Panc1 (cell line): ENCODE results near the gene CDCA4. TPM values are rescaled to one million over a fixed set of nuclear protein-coding genes. Genes with fewer than 3 reads are reported as not detected.

Experiments used
- ATAC-seq: fragments of 200-7000 bp; cut with Tn5 transposase; 2 replicates; pipeline ENCODE4 v1.9.1; 2020; ENCODE audit warnings: mild to moderate bottlenecking, moderate library complexity
- BruUV-seq: library from RNA; stranded (reverse); fragments of 400-500 nt; replicated peaks from 2 replicates; lab custom pipeline; 2021; lab: Mats Ljungman, UMichigan
- CTCF ChIA-PET: fragments of 300-600 bp; sonication (Branson Sonifier 250); formaldehyde crosslinking; loops from one replicate; lab custom pipeline; 2022; ENCODE audit warnings: antibody characterized with exemption; lab: Charles Lee
- POLR2A ChIA-PET: fragments of 300-600 bp; sonication (Branson Sonifier 250); formaldehyde crosslinking; loops from one replicate; lab custom pipeline; 2022; ENCODE audit warnings: antibody characterized with exemption; lab: Charles Lee
- DNase-seq: peaks from one replicate; pipeline ENCODE4 v3.0.0-alpha.2; 2010; ENCODE audit warnings: low read depth, low spot score
- H3K27ac ChIP-seq: 2 replicates; pipeline ENCODE4 v1.5.1; 2011; ENCODE audit warnings: mild to moderate bottlenecking, low read length, inconsistent platforms
- H3K27me3 ChIP-seq: fragments of 200-500 bp; sonication (Bioruptor generic); 2 replicates; pipeline ENCODE4 v1.6.0; 2014; ENCODE audit warnings: low read length, inconsistent platforms; ENCODE audit not compliant: control insufficient read depth, insufficient read depth
- H3K36me3 ChIP-seq: fragments of 200-500 bp; sonication (Bioruptor generic); 2 replicates; pipeline ENCODE4 v1.5.1; 2014; ENCODE audit warnings: inconsistent platforms, mild to moderate bottlenecking, low read length, moderate library complexity; ENCODE audit not compliant: control insufficient read depth, insufficient read depth
- H3K4me1 ChIP-seq: 2 replicates; pipeline ENCODE4 v1.5.1; 2011; ENCODE audit warnings: inconsistent platforms, mild to moderate bottlenecking, low read length, moderate library complexity; ENCODE audit not compliant: control insufficient read depth, insufficient read depth
- H3K4me3 ChIP-seq, 2 experiments: 2 replicates each; pipeline ENCODE4 v1.5.1; 2011 to 2012; ENCODE audit warnings: low read depth in 2 of 2, low read length in 2 of 2, mild to moderate bottlenecking in 2 of 2, inconsistent platforms in 1 of 2, moderate library complexity in 1 of 2
- H3K9me3 ChIP-seq: fragments of 200-500 bp; sonication (Bioruptor generic); 2 replicates; pipeline ENCODE4 v1.5.1; 2014; ENCODE audit warnings: low read depth, mild to moderate bottlenecking, inconsistent platforms, low read length, moderate library complexity; ENCODE audit not compliant: control insufficient read depth, insufficient read depth
- POLR2AphosphoS5 ChIP-seq: IDR thresholded peaks from 2 replicates; pipeline ENCODE4 v1.6.1; 2012; ENCODE audit warnings: mild to moderate bottlenecking, low read depth, low read length, moderate library complexity
- SIN3A ChIP-seq: IDR thresholded peaks from 2 replicates; pipeline ENCODE4 v1.6.1; 2012; ENCODE audit warnings: low read depth, mild to moderate bottlenecking, low read length, moderate library complexity, borderline replicate concordance; ENCODE audit not compliant: insufficient read depth
- TCF7L2 ChIP-seq: IDR thresholded peaks from 2 replicates; pipeline ENCODE4 v1.6.1; 2011; ENCODE audit warnings: mild to moderate bottlenecking, low read depth, low read length, inconsistent platforms
- in situ Hi-C: cut with HindIII; loops from 2 replicates; pipeline ENCODE4 v1.10.0; 2016; ENCODE audit warnings: low sequenced_read_pairs, low pct_unique_long_range_greater_than_20kb
- intact Hi-C: fragments of 100-400 bp; cut with micrococcal nuclease; formaldehyde crosslinking; loops from one replicate; pipeline ENCODE4 v1.10.0; 2022; ENCODE audit not compliant: unreplicated experiment
- total RNA-seq: library from RNA; stranded (reverse); gene quantifications from one replicate; pipeline ENCODE4 v1.2.1, GENCODE V29; 2021; ENCODE audit not compliant: unreplicated experiment
- TF ChIP-seq, protein P1 (sequence below), 2 experiments: IDR thresholded peaks; 2 replicates each; pipeline ENCODE4 v1.6.1; 2011 to 2012; ENCODE audit warnings: low read depth in 2 of 2, control low read depth in 1 of 2, low read length in 1 of 2, mild to moderate bottlenecking in 1 of 2, moderate library complexity in 1 of 2; ENCODE audit not compliant: insufficient read depth in 1 of 2
- TF ChIP-seq, protein P2 (sequence below): fragments of 450-650 bp; IDR thresholded peaks from 2 replicates; pipeline ENCODE4 v1.5.1; 2017; ENCODE audit warnings: mild to moderate bottlenecking

Gene CDCA4
- total RNA-seq, 1 experiment from 2014 or later, result 39.9 TPM

DNA sequence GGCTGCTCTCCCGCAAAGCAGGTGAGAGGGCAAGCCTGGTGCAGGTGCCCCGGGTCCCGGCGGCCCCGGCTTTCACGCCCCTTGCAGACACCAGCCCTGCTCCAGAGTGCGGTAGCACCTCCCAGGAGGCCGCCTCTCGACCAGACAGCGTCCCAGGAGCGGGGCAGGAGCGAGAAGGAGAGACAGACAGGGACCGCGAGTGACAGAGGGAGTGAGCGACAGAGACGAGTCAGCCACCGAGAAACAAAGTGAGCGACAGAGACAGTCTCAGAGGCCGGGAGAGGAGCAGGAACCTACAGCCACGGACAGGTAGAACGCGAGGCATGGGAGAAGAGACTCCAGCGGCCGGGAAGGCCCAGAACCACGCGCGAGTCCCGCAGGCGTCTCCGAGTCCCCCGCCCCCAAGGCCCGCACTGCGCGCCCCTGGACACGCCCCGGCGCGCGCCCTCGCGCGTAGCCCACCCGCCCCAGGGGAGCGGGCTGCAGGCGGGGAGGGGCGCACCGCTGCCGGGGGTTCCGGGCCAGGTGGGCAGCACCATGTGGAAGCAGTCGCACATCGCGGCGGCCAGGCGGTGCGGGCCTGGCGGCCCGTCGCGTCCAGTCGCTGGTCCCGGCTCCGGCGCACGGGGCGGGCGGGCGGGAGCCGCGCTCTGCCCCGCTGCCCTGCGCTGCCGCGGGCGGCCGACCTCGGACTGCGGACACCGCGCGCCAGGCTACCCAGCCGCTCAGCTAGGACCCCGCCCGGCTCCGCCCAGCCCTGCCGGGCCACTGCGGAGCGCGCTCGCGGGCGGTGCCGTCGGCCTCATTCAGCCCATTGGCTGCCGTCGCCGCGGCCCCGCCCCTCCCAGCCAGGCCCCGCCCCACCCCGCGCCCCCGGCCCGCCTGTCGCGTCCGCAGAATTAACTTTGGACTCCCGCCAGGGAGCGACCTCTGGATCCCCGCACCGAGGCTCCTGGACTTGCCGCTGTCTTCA lies 42.9 kb downstream of the CDCA4 start, which contains the start of gene AHNAK2:
AHNAK2 (minus strand) TSS at position 694 of the 973 bp plus-strand sequence; CDS start at position 557, 137 bp downstream.
- no peak for DNase-seq
- peaks cover 52% of the 10 kb centered on the region for H3K4me1 ChIP-seq
- POLR2A ChIA-PET, result no interaction called here
- peaks cover 2% of the 10 kb centered on the region; the same call in 1 of the 2 replicates for H3K36me3 ChIP-seq
- H3K4me3 ChIP-seq, result peak within 1 kb of the TSS; percentile 70 to 79
- in situ Hi-C loops (no loop called here), intact Hi-C loops (no loop called here)
- TF ChIP-seq, protein P1, sequence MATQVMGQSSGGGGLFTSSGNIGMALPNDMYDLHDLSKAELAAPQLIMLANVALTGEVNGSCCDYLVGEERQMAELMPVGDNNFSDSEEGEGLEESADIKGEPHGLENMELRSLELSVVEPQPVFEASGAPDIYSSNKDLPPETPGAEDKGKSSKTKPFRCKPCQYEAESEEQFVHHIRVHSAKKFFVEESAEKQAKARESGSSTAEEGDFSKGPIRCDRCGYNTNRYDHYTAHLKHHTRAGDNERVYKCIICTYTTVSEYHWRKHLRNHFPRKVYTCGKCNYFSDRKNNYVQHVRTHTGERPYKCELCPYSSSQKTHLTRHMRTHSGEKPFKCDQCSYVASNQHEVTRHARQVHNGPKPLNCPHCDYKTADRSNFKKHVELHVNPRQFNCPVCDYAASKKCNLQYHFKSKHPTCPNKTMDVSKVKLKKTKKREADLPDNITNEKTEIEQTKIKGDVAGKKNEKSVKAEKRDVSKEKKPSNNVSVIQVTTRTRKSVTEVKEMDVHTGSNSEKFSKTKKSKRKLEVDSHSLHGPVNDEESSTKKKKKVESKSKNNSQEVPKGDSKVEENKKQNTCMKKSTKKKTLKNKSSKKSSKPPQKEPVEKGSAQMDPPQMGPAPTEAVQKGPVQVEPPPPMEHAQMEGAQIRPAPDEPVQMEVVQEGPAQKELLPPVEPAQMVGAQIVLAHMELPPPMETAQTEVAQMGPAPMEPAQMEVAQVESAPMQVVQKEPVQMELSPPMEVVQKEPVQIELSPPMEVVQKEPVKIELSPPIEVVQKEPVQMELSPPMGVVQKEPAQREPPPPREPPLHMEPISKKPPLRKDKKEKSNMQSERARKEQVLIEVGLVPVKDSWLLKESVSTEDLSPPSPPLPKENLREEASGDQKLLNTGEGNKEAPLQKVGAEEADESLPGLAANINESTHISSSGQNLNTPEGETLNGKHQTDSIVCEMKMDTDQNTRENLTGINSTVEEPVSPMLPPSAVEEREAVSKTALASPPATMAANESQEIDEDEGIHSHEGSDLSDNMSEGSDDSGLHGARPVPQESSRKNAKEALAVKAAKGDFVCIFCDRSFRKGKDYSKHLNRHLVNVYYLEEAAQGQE (IDR thresholded peaks at IDR 0.05; ENCODE audit: insufficient read depth in 1 of 2, low read depth in 2 of 2, low read length in 1 of 2), result no peak
- 0 out of 2 replicates have a peak, but pooled peaks have one; percentile 49 for TF ChIP-seq POLR2AphosphoS5
- no peaks in the 10 kb centered on the region for H3K9me3 ChIP-seq
- CTCF ChIA-PET, result no interaction called here
- BruUV-seq, result no TSS peak
- peak; percentile 72 for ATAC-seq
- H3K27me3 ChIP-seq, result no peaks in the 10 kb centered on the region
- peak within 1 kb of the TSS; percentile 79 for H3K27ac ChIP-seq

DNA sequence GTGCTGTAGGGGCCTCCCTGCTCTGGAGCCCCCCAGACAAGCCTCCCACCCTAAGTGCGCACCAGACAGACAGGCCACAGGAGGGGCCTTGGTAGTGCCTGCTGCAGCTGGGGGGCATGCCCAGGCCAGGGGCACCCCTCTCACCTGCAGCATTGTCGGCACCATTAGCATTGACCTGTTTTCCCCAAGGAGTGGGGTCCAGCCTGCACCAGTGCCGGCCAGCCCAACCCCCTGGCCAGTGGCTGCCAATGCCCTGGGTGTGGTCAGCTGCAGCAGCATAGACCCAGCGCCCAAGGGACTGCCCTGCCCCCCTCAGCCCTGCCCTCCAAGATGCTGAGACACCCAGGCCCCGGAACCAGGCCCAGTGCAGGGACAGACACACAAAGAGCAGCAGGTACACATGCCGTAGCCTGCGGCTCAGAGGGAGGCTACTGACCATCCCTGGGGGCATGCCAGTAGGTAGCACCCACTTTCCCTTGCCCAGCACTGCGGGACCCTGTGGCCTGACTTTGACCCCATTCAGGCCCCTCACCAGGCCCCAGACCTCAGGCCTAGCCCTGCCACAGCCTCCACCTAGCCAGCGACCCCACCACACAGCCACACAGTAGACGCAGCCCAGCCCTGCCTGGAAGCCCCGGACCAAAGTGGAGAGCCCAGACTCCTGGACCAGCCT lies 43.7 kb downstream of the CDCA4 start:
- TF ChIP-seq, protein P1 (IDR thresholded peaks at IDR 0.05; ENCODE audit: insufficient read depth in 1 of 2, low read depth in 2 of 2, low read length in 1 of 2), result no peak
- TF ChIP-seq TCF7L2, result no peak
- no peak for TF ChIP-seq SIN3A
- TF ChIP-seq POLR2AphosphoS5, result no peak; the same call in 1 of the 2 replicates
- TF ChIP-seq, protein P2, sequence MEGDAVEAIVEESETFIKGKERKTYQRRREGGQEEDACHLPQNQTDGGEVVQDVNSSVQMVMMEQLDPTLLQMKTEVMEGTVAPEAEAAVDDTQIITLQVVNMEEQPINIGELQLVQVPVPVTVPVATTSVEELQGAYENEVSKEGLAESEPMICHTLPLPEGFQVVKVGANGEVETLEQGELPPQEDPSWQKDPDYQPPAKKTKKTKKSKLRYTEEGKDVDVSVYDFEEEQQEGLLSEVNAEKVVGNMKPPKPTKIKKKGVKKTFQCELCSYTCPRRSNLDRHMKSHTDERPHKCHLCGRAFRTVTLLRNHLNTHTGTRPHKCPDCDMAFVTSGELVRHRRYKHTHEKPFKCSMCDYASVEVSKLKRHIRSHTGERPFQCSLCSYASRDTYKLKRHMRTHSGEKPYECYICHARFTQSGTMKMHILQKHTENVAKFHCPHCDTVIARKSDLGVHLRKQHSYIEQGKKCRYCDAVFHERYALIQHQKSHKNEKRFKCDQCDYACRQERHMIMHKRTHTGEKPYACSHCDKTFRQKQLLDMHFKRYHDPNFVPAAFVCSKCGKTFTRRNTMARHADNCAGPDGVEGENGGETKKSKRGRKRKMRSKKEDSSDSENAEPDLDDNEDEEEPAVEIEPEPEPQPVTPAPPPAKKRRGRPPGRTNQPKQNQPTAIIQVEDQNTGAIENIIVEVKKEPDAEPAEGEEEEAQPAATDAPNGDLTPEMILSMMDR, result no peak
- Histone ChIP-seq H3K4me3 (peak overlapping the region; percentile 70 to 79), H3K27me3 (no peaks in the 10 kb centered on the region), H3K4me1 (peaks cover 60% of the 10 kb centered on the region), H3K36me3 (peaks cover 2% of the 10 kb centered on the region; the same call in 1 of the 2 replicates), H3K9me3 (no peaks in the 10 kb centered on the region), H3K27ac (peak overlapping the region; percentile 79)
- intact Hi-C loops (no loop called here), in situ Hi-C loops (no loop called here)
- ATAC-seq (no peak), DNase-seq (no peak)
- ChIA-PET CTCF (no interaction called here), POLR2A (no interaction called here)
- BruUV-seq, result TSS peak; percentile 65
